ENCODE data around the gene HM13.
"Not testable (repeated sequence)": the region's sequence is repeated elsewhere in the genome, so short reads cannot be mapped to it uniquely, and the experiment has no call there.

The HM13 gene

DNA sequence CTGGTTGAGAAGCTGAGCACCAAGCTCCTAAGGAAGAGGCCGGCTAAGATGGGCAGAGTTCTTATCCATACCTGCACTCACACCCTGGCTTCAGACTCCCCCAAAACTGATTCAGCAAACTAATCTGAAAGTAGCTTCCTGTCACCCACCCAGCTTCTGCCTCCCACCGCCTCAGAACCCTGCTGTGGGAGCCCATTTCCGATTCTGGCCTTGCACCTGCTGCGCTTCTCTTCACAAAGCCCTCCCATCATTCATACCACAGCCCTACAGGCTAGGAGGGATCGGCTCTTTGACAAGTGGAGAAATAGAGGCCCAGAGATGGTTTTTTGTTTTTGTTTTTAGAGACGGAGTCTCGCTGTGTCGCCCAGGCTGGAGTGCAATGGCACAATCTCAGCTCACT is 28.7 kb downstream of the HM13 start:
- Histone ChIP-seq H3K4me1 (ENCODE audit: control insufficient read depth, insufficient read depth, low read length) (no peaks in the 10 kb centered on the region), H3K4me3 (ENCODE audit: insufficient read depth, low read depth, low read length) (no peak overlapping the region), H3K27ac (ENCODE audit: insufficient read depth, low read depth, low read length, poor library complexity, severe bottlenecking) (no peak overlapping the region), H3K9me3 (ENCODE audit: control insufficient read depth, low read length) (no peaks in the 10 kb centered on the region), H3K27me3 (ENCODE audit: control insufficient read depth, insufficient read depth, low read length, poor library complexity, severe bottlenecking) (no peaks in the 10 kb centered on the region), H3K36me3 (ENCODE audit: control insufficient read depth, insufficient read depth, low read length) (peaks cover 13% of the 10 kb centered on the region)
- WGBS, 2 experiments = 94 to 97% methylated on average over 8 of the region's 8 CpGs

DNA sequence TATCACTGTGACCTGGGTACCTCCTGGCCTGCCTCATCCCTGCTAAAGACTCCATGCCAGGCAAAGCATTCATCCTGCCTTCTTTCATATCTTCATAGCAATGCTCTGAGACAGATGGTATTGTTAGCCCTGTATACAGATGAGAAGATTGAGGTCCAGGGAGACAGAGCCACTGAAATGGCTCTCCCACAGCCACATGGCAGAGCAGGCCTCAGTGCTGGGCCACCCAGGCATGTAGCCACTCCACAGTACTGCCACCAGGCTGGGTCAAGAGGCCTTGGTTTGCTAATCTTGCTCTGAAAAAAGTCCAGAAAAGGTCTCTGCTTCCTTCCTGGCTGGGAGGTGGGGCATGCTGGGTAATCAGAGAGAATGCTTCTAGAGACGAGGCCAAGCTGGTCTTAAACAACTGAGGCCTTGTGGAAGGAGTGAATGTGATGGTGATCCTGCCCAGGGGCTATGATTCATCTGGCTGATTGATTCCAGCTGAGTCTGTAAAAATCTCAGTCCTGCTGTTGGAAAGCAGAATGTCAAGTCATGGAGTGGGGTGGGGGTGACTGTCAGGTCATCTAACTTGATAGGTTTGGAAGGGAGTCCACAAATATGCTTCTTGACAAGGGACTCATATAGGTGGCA is 29.8 kb downstream of the HM13 start:
- Histone ChIP-seq H3K36me3 (ENCODE audit: control insufficient read depth, insufficient read depth, low read length) (peaks cover 10% of the 10 kb centered on the region), H3K4me1 (ENCODE audit: control insufficient read depth, insufficient read depth, low read length) (no peaks in the 10 kb centered on the region), H3K4me3 (ENCODE audit: insufficient read depth, low read depth, low read length) (no peak overlapping the region), H3K27ac (ENCODE audit: insufficient read depth, low read depth, low read length, poor library complexity, severe bottlenecking) (peak overlapping the region; percentile 16), H3K9me3 (ENCODE audit: control insufficient read depth, low read length) (no peaks in the 10 kb centered on the region), H3K27me3 (ENCODE audit: control insufficient read depth, insufficient read depth, low read length, poor library complexity, severe bottlenecking) (no peaks in the 10 kb centered on the region)
- WGBS, 2 experiments = 84 to 87% methylated on average over 1 of the region's 1 CpG

DNA sequence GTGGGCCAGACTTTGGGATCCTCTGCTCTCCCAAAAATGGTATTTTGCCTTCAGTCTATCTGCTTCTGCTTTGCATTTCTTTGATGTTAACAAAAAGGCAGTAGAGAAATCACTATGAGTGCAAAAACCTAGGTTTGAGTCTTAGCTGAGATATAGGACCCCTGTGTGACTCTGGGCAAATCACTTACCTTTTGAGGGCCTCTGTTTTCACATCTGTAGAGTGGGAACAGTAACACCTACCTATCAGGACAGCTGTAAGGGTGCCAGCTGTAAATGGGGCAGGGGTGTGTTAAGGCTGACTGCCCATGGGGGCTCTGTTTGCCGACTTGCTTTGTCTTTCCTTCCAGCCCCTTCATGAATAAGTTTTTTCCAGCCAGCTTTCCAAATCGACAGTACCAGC is 30.4 kb downstream of the HM13 start:
- Histone ChIP-seq H3K36me3 (ENCODE audit: control insufficient read depth, insufficient read depth, low read length) (peaks cover 8% of the 10 kb centered on the region), H3K27me3 (ENCODE audit: control insufficient read depth, insufficient read depth, low read length, poor library complexity, severe bottlenecking) (no peaks in the 10 kb centered on the region), H3K4me3 (ENCODE audit: insufficient read depth, low read depth, low read length) (no peak overlapping the region), H3K4me1 (ENCODE audit: control insufficient read depth, insufficient read depth, low read length) (no peaks in the 10 kb centered on the region), H3K27ac (ENCODE audit: insufficient read depth, low read depth, low read length, poor library complexity, severe bottlenecking) (no peak overlapping the region), H3K9me3 (ENCODE audit: control insufficient read depth, low read length) (no peaks in the 10 kb centered on the region)
- 91 to 93% methylated on average over 2 of the region's 2 CpGs for WGBS, 2 experiments

DNA sequence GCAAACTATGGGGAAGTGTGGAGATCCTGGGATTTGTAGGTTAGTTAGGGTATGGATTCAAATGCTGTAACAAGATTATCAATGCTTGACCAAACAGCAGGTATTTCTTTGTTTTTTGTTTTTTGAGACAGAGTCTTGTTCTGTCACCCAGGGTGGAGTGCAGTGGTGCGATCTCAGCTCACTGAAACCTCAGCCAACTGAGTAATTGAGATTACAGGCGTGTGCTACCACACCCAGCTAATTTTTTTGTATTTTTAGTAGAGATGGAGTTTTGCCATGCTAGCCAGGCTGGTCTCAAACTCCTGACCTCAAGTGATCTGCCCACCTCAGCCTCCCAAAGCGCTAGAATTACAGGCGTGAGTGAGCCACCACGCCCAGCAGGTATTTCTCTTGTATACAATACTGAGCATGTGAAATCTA is 31.4 kb downstream of the HM13 start:
- H3K36me3 ChIP-seq (ENCODE audit: control insufficient read depth, insufficient read depth, low read length) = peaks cover 14% of the 10 kb centered on the region
- not testable (repeated sequence) for H3K27ac ChIP-seq (ENCODE audit: insufficient read depth, low read depth, low read length, poor library complexity, severe bottlenecking)
- WGBS, 2 experiments = 90 to 91% methylated on average over 5 of the region's 5 CpGs

DNA sequence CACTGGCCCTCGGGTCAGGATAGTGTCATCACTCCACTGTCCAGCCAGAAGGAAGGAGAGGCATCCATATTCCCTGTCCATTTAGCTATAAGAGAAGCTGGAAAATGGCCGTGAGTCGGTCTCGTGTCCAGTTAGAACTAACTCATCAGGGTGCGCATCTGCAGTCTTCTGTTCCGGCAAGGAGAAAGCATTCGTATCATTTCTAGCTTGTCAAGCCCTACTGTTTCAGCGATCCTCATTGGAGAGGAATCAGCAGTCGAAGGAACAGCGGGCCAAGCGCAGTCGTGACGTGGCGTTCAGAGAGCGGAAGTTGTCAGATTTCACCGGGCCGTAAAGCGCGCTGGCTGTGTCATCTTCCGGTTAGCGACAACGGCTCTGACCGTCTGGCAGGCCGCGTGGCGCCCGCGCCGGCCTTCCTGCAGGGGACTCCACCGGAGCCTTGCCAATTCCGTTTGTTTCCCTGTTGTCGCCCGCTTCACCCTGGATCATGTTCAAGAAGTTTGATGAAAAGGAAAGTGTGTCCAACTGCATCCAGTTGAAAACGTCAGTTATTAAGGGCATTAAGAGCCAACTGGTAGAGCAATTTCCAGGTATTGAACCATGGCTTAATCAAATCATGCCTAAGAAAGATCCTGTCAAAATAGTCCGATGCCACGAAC is 32.9 kb downstream of the HM13 start:
- Histone ChIP-seq H3K4me3 (ENCODE audit: insufficient read depth, low read depth, low read length) (peak overlapping the region; percentile 64), H3K36me3 (ENCODE audit: control insufficient read depth, insufficient read depth, low read length) (peaks cover 19% of the 10 kb centered on the region), H3K9me3 (ENCODE audit: control insufficient read depth, low read length) (no peaks in the 10 kb centered on the region), H3K27me3 (ENCODE audit: control insufficient read depth, insufficient read depth, low read length, poor library complexity, severe bottlenecking) (no peaks in the 10 kb centered on the region), H3K27ac (ENCODE audit: insufficient read depth, low read depth, low read length, poor library complexity, severe bottlenecking) (peak overlapping the region; percentile 78), H3K4me1 (ENCODE audit: control insufficient read depth, insufficient read depth, low read length) (no peaks in the 10 kb centered on the region)
- 61 to 62% methylated on average over 36 of the region's 36 CpGs for WGBS, 2 experiments

More for the DNA sequence above, 31.4 kb downstream of the HM13 start:
- H3K27me3 ChIP-seq (ENCODE audit: control insufficient read depth, insufficient read depth, low read length, poor library complexity, severe bottlenecking); H3K4me1 ChIP-seq (ENCODE audit: control insufficient read depth, insufficient read depth, low read length); H3K9me3 ChIP-seq (ENCODE audit: control insufficient read depth, low read length); H3K4me3 ChIP-seq (ENCODE audit: insufficient read depth, low read depth, low read length): not testable (repeated sequence)

DNA sequence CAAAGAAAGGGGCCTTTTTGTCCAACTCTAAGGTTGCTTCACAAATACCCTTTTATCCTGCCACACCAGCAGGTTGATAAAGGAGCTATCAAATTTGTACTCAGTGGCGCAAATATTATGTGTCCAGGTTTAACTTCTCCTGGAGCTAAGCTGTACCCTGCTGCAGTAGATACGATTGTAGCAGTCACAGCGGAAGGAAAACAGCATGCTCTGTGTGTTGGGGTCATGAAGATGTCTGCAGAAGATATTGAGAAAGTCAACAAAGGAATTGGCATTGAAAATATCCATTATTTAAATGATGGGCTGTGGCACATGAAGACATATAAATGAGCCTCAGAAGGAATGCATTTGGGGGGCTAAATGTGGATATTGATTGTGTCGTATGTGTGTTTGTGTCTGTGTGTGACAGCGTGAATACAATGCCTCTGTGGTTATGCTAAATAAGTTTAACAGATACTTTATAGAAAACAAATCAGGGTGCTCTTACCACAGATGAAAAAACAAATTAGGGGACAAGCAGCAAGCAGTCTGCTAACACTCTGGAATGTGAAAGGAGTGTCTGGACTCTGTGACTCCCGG is 33.6 kb downstream of the HM13 start:
- Histone ChIP-seq H3K27ac (ENCODE audit: insufficient read depth, low read depth, low read length, poor library complexity, severe bottlenecking) (no peak overlapping the region), H3K4me1 (ENCODE audit: control insufficient read depth, insufficient read depth, low read length) (no peaks in the 10 kb centered on the region), H3K9me3 (ENCODE audit: control insufficient read depth, low read length) (no peaks in the 10 kb centered on the region), H3K36me3 (ENCODE audit: control insufficient read depth, insufficient read depth, low read length) (peaks cover 19% of the 10 kb centered on the region), H3K4me3 (ENCODE audit: insufficient read depth, low read depth, low read length) (peak overlapping the region; percentile 64), H3K27me3 (ENCODE audit: control insufficient read depth, insufficient read depth, low read length, poor library complexity, severe bottlenecking) (no peaks in the 10 kb centered on the region)
- WGBS, 2 experiments = 70 to 73% methylated on average over 6 of the region's 6 CpGs

DNA sequence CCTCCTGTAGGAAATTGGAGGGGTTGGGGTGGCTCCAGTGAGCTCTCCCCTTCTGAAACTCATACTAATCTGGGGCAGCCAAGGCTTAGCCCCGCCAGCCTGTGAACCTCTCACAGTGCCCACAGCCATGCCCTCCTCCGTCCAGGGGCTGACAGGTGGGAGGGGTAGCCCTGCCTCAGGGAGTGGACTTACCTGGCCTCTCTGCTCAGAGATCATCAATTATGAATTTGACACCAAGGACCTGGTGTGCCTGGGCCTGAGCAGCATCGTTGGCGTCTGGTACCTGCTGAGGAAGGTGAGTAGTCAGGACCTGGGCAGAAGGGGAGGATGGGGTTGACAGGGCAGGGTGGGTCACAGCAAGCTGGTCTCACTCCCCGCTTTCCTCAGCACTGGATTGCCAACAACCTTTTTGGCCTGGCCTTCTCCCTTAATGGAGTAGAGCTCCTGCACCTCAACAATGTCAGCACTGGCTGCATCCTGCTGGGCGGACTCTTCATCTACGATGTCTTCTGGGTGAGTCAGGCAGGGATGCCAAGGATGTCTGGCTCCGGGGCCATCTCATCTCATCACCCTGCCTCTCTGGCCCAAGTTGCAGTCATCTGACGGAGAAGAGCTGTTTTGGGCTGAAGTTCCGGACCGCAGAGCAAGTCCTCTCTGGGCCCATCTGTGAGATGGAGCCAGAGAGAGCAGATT is 34.7 kb downstream of the HM13 start:
- no peaks in the 10 kb centered on the region for H3K4me1 ChIP-seq (ENCODE audit: control insufficient read depth, insufficient read depth, low read length)
- WGBS, 2 experiments = 94% methylated on average over 11 of the region's 11 CpGs
- H3K27ac ChIP-seq (ENCODE audit: insufficient read depth, low read depth, low read length, poor library complexity, severe bottlenecking) = no peak overlapping the region
- H3K9me3 ChIP-seq (ENCODE audit: control insufficient read depth, low read length) = no peaks in the 10 kb centered on the region
- no peak overlapping the region for H3K4me3 ChIP-seq (ENCODE audit: insufficient read depth, low read depth, low read length)
- H3K27me3 ChIP-seq (ENCODE audit: control insufficient read depth, insufficient read depth, low read length, poor library complexity, severe bottlenecking) = no peaks in the 10 kb centered on the region
- H3K36me3 ChIP-seq (ENCODE audit: control insufficient read depth, insufficient read depth, low read length) = peaks cover 19% of the 10 kb centered on the region

DNA sequence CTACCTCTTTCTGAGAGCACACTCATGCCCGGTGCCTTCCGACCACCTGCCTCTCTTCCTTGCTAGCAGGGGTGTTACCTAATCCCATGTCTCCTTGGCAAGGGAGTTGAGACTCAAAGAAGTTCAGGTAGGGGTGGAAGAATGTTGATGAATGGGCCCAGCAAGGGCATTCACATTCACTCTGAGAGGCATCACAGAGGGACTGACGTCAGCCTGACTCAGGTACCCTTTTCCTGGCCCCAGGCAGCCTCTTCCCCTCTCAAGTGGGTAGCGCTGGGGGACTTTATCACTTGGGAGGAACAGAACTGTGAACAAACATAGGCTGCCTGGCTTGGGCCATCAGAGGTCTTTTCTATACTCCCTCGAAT is 35.3 kb downstream of the HM13 start:
- whole genome bisulfite sequencing, 2 experiments = 90 to 95% methylated on average over 5 of the region's 5 CpGs
- H3K27ac ChIP-seq (ENCODE audit: insufficient read depth, low read depth, low read length, poor library complexity, severe bottlenecking) = no peak overlapping the region
- peaks cover 19% of the 10 kb centered on the region for H3K36me3 ChIP-seq (ENCODE audit: control insufficient read depth, insufficient read depth, low read length)

DNA sequence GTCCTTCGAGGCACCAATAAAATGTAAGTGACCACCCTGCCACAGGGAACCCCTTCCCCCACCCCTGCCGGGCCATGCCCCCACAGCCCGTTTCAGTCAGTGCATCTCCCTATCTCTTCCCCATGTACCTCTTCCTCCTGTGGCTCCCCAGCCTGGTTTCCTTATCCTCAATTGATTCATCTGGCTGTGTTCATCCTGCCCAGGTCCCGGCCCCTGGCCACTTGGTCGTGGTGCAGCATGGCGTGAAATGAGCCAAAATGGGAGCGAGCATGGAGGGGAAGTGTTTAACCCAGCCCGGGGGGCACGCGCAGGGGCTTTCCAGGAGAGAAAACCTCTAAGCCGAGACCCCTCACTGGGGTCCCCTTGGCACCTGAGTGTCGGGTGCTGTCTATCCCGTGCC is 35.9 kb downstream of the HM13 start:
- no peaks in the 10 kb centered on the region for H3K4me1 ChIP-seq (ENCODE audit: control insufficient read depth, insufficient read depth, low read length)
- WGBS, 2 experiments = 92 to 96% methylated on average over 13 of the region's 13 CpGs
- H3K36me3 ChIP-seq (ENCODE audit: control insufficient read depth, insufficient read depth, low read length) = peaks cover 19% of the 10 kb centered on the region
- H3K9me3 ChIP-seq (ENCODE audit: control insufficient read depth, low read length) = no peaks in the 10 kb centered on the region
- H3K4me3 ChIP-seq (ENCODE audit: insufficient read depth, low read depth, low read length) = no peak overlapping the region
- no peak overlapping the region for H3K27ac ChIP-seq (ENCODE audit: insufficient read depth, low read depth, low read length, poor library complexity, severe bottlenecking)
- no peaks in the 10 kb centered on the region for H3K27me3 ChIP-seq (ENCODE audit: control insufficient read depth, insufficient read depth, low read length, poor library complexity, severe bottlenecking)

More for the DNA sequence above, 35.3 kb downstream of the HM13 start:
- H3K4me3 ChIP-seq (ENCODE audit: insufficient read depth, low read depth, low read length) = no peak overlapping the region
- no peaks in the 10 kb centered on the region for H3K9me3 ChIP-seq (ENCODE audit: control insufficient read depth, low read length)
- no peaks in the 10 kb centered on the region for H3K27me3 ChIP-seq (ENCODE audit: control insufficient read depth, insufficient read depth, low read length, poor library complexity, severe bottlenecking)
- H3K4me1 ChIP-seq (ENCODE audit: control insufficient read depth, insufficient read depth, low read length) = no peaks in the 10 kb centered on the region

Measured in ectodermal cell (in vitro differentiated cells).